AG04449 (cell line): Measurements from ENCODE around the gene SMKR1.
"Not testable (repeated sequence)": the region's sequence is repeated elsewhere in the genome, so short reads cannot be mapped to it uniquely, and the experiment has no call there.

Experiments used
- CTCF ChIA-PET: fragments of 350-600 bp; formaldehyde crosslinking; extraction: SDS; loops from one replicate; lab custom pipeline; 2021; ENCODE audit warnings: antibody characterized with exemption; lab: Yijun Ruan, JAX
- POLR2A ChIA-PET: fragments of 400-600, 350-600 bp; formaldehyde crosslinking; extraction: SDS; loops from one replicate; lab custom pipeline; 2020; ENCODE audit warnings: antibody characterized with exemption, inconsistent platforms; lab: Yijun Ruan, JAX
- DNase-seq: peaks from one replicate; pipeline ENCODE4 v3.0.0-alpha.2; 2010; ENCODE audit warnings: low read depth, low spot score
- H3K4me3 ChIP-seq: 2 replicates; pipeline ENCODE4 v1.5.1; 2011; ENCODE audit warnings: low read depth, mild to moderate bottlenecking, control low read depth, low read length
- CTCF ChIP-seq: IDR thresholded peaks from one replicate; pipeline ENCODE4 v1.5.1; 2011; ENCODE audit warnings: mild to moderate bottlenecking, moderate library complexity, low read length, control low read depth, inconsistent platforms; ENCODE audit not compliant: insufficient read depth; ENCODE audit errors: missing control alignments

Gene SMKR1

GRCh38 chr7:129515381-129515780 lies 13.1 kb downstream of the SMKR1 start:
- ChIA-PET POLR2A (no interaction called here), CTCF (interaction anchor here (1.0 kb wide), 1 partner anchor 297 kb away, joined by 3 read pairs; no protein-coding TSS in a partner anchor)
- no peak for DNase-seq
- H3K4me3 ChIP-seq: no peak overlapping the region
- TF ChIP-seq CTCF: no peak

DNA sequence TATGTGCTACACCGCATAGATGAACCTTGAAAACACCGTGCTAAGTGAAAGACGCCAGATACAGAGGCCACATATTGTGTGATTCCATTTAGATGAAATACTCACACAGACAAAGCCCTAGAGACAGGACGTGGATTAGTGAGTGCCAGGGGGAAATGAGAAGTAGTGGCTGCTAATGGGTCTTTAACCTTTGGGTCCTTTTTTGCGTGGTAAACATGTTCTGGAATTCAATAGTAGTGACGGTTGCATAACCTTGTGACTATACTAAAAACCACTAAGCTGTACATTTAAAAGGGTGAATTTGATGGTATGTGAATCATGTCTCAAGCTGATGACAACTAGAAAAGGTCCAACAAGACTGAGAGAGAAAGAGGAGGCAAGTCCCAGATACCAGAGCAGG lies 15.6 kb downstream of the SMKR1 start:
- ChIA-PET CTCF (no interaction called here), POLR2A (no interaction called here)
- no peak overlapping the region for H3K4me3 ChIP-seq
- no peak for TF ChIP-seq CTCF
- DNase-seq: no peak

- TF ChIP-seq CTCF: no peak
- no peak overlapping the region for H3K4me3 ChIP-seq
- DNase-seq: no peak
- CTCF ChIA-PET: no interaction called here
- POLR2A ChIA-PET: no interaction called here
These were observed 17.1 kb downstream of the SMKR1 start for GRCh38 chr7:129519464-129519863.

DNA sequence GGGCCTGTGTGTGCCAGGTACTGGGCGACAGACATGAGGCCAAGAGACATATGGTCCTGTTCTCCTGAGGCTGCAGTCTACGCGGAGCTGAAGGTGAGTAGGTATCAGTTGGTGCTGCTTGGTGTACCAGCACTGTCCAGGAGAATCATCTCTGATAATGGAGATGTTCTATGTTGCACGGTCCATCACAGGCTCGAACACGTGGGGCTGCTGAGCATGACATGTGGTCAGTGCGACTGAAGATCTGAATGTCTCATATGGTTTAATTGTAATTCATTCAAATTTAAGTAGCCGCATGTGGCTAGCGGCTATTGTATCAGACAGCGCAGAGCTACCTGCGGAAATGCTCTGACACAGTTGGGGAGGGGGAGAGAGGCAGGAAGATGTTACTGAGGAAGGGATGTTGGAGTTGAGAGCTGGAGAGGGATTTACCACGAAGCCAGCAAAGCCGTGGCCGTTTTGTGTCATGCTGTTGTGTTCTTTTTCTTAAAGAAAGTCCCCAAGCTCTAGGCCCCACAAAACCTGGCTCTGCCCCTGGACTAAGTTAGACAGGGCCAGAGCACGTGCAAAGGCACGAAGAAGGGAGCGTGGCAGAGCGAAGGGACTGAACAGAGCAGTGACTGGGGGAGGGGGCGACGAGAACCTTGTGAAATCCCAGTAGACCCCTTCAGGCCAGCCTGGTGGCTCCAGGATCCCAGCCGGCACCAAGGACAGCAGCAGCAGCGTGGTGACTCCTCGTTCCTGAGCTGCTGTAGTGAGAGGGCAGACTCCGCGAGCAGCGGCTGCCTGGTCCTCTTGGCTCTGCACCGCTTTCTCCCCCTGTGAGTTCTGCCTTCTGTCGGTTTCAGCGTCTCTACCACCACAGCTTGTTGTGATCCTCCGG lies 20.0 kb downstream of the SMKR1 start:
- no peak for TF ChIP-seq CTCF
- POLR2A ChIA-PET: interaction anchor here (0.5 kb wide), 1 partner anchor 472 kb away, joined by 4 read pairs; no protein-coding TSS in a partner anchor
- no peak for DNase-seq
- CTCF ChIA-PET: interaction anchor here (1.4 kb wide), 1 partner anchor 32 kb away, joined by 4 read pairs; no protein-coding TSS in a partner anchor
- no peak overlapping the region for H3K4me3 ChIP-seq

DNA sequence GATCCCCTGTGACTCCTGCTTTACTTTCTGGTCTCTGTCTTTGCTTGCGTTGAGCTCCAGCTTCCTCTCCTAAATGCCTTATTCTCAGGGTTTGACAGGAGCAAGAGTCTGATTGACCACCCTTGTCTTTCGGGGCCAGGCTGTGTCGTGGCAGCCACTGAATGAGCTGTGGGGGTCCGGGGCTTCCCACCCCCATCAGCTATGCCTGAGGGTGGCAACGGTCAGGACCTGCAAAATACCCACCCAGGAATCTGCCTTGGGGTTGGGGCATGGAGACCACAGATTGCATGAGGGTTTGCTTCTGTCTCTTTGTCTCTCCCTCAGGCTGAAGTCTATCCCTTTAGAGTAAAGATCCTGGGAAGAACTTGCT lies 20.6 kb downstream of the SMKR1 start:
- H3K4me3 ChIP-seq: no peak overlapping the region
- DNase-seq: no peak
- CTCF ChIA-PET: interaction anchor here (1.4 kb wide), 1 partner anchor 31 kb away, joined by 4 read pairs; no protein-coding TSS in a partner anchor
- no peak for TF ChIP-seq CTCF
- POLR2A ChIA-PET: interaction anchor here (0.5 kb wide), 1 partner anchor 472 kb away, joined by 4 read pairs; no protein-coding TSS in a partner anchor

GRCh38 chr7:129523924-129524323 lies 21.6 kb downstream of the SMKR1 start:
- DNase-seq: no peak
- ChIA-PET POLR2A (no interaction called here), CTCF (interaction anchor here (0.9 kb wide), 1 partner anchor 70 kb away, joined by 3 read pairs; no protein-coding TSS in a partner anchor)
- TF ChIP-seq CTCF: no peak
- H3K4me3 ChIP-seq: no peak overlapping the region

- DNase-seq, H3K4me3 ChIP-seq, POLR2A ChIA-PET: not testable (repeated sequence)
- CTCF ChIA-PET: interaction anchor here (0.6 to 0.9 kb wide), 2 partner anchors 70 to 175 kb away, joined by 3 read pairs; no protein-coding TSS in a partner anchor
These were observed 22.1 kb downstream of the SMKR1 start for GRCh38 chr7:129524405-129524804.
